GM10248 (cell line): Measurements from ENCODE around the gene LDB2.

Experiments used
- CTCF ChIA-PET: fragments of 300-600 bp; sonication (Branson Sonifier 250); formaldehyde crosslinking; extraction: SDS; loops from one replicate; lab custom pipeline; 2021; ENCODE audit warnings: antibody characterized with exemption; lab: Yijun Ruan, JAX
- POLR2A ChIA-PET: fragments of 350-650 bp; sonication (Branson Sonifier 250); formaldehyde crosslinking; extraction: SDS; loops from one replicate; lab custom pipeline; 2020; ENCODE audit warnings: antibody characterized with exemption; lab: Yijun Ruan, JAX
- DNase-seq: peaks from one replicate; pipeline ENCODE4 v3.0.0; 2012; ENCODE audit errors: extremely low spot score
- CTCF ChIP-seq: IDR thresholded peaks from 2 replicates; pipeline ENCODE4 v1.5.1; 2012; ENCODE audit warnings: mild to moderate bottlenecking, low read depth; ENCODE audit errors: extremely low read depth, missing control alignments, control extremely low read depth

Gene LDB2

GRCh38 chr4:16836324-16836723 is 62.1 kb downstream of the LDB2 start:
- TF ChIP-seq CTCF = no peak
- ChIA-PET CTCF (interaction anchor here (1.8 kb wide), 1 partner anchor 15 kb away, joined by 4 read pairs; no protein-coding TSS in a partner anchor), POLR2A (no interaction called here)
- DNase-seq = no peak

- POLR2A ChIA-PET = no interaction called here
- CTCF ChIA-PET = interaction anchor here (1.8 kb wide), 1 partner anchor 15 kb away, joined by 4 read pairs; no protein-coding TSS in a partner anchor
- no peak for DNase-seq
- TF ChIP-seq CTCF = no peak
Measured at GRCh38 chr4:16835597-16836247, 62.7 kb downstream of the LDB2 start.

DNA sequence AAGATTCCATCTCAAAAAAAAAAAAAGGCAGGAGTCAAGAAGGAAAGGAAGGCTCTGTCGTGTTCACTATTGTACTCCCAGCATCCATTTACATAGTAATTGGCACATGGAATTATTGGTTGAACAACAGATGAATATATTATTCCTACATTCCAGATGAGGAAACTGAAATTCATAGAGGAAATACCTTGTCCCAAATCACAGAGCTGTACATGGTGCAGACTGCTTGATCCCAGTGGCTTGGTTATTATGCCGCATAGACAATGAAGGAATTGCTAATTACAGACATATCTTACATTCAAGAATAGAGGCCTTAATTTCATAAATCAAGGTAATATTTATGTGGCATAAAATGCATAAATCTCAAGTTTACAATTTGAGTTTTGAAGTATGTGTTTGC is 63.6 kb downstream of the LDB2 start:
- DNase-seq = no peak
- POLR2A ChIA-PET = no interaction called here
- CTCF ChIA-PET = no interaction called here
- TF ChIP-seq CTCF = no peak

DNA sequence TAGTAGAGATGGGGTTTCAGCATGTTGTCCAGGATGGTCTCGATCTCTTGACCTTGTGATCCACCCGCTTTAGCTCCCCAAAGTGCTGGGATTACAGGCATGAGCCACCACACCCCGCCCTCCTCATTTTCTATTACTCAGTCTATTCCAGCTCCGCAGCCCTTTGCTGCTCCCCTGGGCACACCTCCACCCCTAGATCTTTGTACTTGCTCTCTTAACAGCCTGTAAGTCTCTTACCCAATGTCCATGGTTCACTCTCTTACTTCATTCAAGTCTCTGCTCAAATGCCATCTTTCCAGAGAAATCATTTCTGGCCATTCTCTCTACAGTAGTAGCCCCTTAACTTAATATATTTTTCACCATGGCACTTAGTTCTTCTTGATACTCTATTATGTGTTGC is 64.7 kb downstream of the LDB2 start:
- DNase-seq = no peak
- no peak for TF ChIP-seq CTCF
- POLR2A ChIA-PET = no interaction called here
- CTCF ChIA-PET = interaction anchor here (2.6 kb wide), 1 partner anchor 11 kb away, joined by 9 read pairs; no protein-coding TSS in a partner anchor

GRCh38 chr4:16830081-16830480 is 68.4 kb downstream of the LDB2 start:
- CTCF ChIA-PET = no interaction called here
- DNase-seq = no peak
- POLR2A ChIA-PET = no interaction called here
- no peak for TF ChIP-seq CTCF

DNA sequence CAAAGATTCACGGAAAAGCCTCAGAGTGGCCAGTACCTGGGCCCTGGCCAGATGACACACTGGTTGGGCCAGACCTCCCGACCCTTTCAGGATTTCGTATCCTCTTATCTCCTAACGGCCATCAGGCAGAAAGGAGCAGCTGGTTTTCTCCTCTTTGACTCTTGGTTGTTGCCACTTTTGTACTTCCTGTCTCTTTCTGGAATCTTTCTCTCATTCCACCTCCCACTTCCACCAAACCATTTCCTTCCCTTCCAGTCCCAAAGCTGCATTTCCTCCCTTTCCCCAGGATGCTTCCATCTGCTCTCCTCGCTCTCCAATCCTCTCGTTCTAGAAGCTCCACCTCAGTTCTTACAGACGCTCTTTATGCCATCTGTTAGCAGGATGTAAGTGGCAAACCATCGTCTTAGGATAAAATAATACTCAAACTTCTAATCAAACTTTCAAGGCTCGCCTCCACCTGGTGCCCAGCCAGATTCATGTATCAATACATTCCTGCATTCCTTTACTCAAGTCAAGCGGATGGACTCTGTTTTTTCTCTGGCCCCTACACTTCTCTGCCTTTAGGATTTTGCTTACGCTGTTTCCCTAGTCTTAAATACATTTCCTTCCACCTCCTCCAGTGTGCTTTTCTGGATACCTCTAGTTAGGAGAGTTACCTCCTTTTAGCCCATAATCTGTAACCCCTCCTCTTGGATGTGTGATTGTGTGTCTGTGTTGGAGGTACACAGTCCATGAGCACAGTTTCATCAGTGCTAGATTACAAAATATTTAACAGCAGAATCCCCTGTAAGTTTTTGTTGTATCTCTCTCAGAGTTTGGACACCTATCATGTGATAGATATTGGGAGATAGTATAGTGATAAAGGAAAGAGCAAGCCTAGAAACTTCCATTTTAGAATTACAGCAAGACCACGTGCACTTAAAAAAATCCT is 70.4 kb downstream of the LDB2 start:
- ChIA-PET CTCF (interaction anchor here (3.7 kb wide), 1 partner anchor 11 kb away, joined by 11 read pairs; no protein-coding TSS in a partner anchor), POLR2A (no interaction called here)
- no peak for TF ChIP-seq CTCF
- no peak for DNase-seq
